Esophagus squamous epithelium (tissue), 5 donors: Measurements from ENCODE around the gene CAPRIN2. TPM values are rescaled to one million over a fixed set of nuclear protein-coding genes. Genes with fewer than 3 reads are reported as not detected.

Experiments used
- DNase-seq: peaks from one replicate; lab custom pipeline; 2025; lab: John Stamatoyannopoulos, UW
- H3K27ac ChIP-seq, 4 donors: fragments of 200-600 bp; sonication (generic); one replicate each; pipeline ENCODE4 v1.5.1; 2016 to 2019; ENCODE audit warnings: mild to moderate bottlenecking in 1 of 4
- H3K27me3 ChIP-seq, 4 donors: fragments of 200-600 bp; sonication (generic); 1 replicate in 3 of 4; 2 replicates in 1 of 4; pipeline versions ENCODE4 v1.5.1 to v1.6.0; 2017 to 2021; ENCODE audit warnings: antibody characterized with exemption in 1 of 4
- H3K36me3 ChIP-seq, 3 donors: fragments of 200-600 bp; sonication (generic); one replicate each; pipeline ENCODE4 v1.5.1; 2016 to 2019
- H3K4me1 ChIP-seq, 3 donors: fragments of 200-600 bp; sonication (generic); one replicate each; pipeline ENCODE4 v1.5.1; 2017 to 2019
- H3K4me3 ChIP-seq, 4 donors: fragments of 200-600 bp; sonication (generic); 1 replicate in 3 of 4; 2 replicates in 1 of 4; pipeline ENCODE4 v1.5.1; 2016 to 2019; ENCODE audit warnings: mild to moderate bottlenecking in 2 of 4, moderate library complexity in 1 of 4
- H3K9me3 ChIP-seq, 3 donors: fragments of 200-600 bp; sonication (generic); one replicate each; pipeline ENCODE4 v1.5.1; 2016 to 2019
- CTCF ChIP-seq, 6 experiments: fragments of 450-650 bp in 4 of 6; fragments of 200-600 bp in 2 of 6; sonication (generic) in 2 of 6; IDR thresholded peaks; one replicate each; pipeline ENCODE4 v1.5.1; 2016 to 2019; ENCODE audit warnings: antibody characterized with exemption in 6 of 6, mild to moderate bottlenecking in 4 of 6, moderate library complexity in 4 of 6
- POLR2A ChIP-seq, 4 donors: fragments of 450-650 bp; IDR thresholded peaks; one replicate each; pipeline ENCODE4 v1.6.1; 2017; ENCODE audit warnings: antibody characterized with exemption in 4 of 4, mild to moderate bottlenecking in 4 of 4, moderate library complexity in 3 of 4
- WGBS, 2 donors: methylation state at CpG; one replicate each; pipeline ENCODE4 v1.1.5; 2018; 5-methylcytosine and 5-hydroxymethylcytosine counted together
- intact Hi-C: fragments of 100-400 bp; cut with DNase I; formaldehyde crosslinking; loops from one replicate; pipeline ENCODE4 v1.15.0; 2022
- total RNA-seq, 4 donors: library from RNA; depleted of rRNA; stranded (reverse); fragments of >200 nt; gene quantifications; one replicate each; pipeline ENCODE4 v1.1.0, GENCODE V29; 2016
- donor health status: DM: yes; HTN: yes; CAD: no.

CAPRIN2 gene
- 10 to 100 TPM in 3 of 4 donors, 1 to 10 TPM in 1; 2.5 to 26.5 (median 15.2) TPM for total RNA-seq

DNA sequence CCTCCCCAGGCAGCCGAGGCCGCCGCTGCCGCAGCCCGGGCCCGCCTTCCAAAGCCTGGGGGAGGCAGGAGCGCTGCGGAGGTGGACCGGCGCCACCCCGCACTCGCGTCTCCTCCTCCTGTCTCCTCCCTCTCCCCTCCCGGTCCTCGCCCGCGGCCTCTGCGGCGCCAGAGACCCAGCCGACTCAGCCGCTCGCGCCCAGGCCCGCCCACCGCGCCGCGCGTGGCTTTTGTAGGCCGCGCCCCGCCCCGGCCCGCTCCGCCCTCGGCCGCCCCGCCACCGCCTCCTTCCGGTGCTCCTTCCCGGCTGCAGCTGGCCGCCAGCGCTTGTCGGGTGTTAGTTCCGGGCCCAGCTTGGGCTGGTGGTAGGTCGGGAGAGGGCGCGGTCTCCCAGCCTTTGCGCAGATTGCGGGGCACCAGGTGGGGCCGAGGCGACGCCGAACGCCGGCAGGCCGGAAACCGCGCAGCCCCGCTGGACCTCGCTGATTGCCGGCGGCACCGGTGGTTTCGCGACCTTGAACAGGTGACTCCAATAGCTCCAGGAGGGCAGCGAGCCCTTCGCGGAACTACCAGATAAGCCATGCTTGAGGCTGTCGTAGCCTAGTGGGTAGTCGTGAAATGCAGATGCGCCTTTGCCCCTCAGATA is at the start of gene CAPRIN2:
TSS of gene CAPRIN2 (minus strand) at position 202 of the 645 bp plus-strand sequence. CDS start 1,431 bp downstream, outside the sequence.
- H3K9me3 ChIP-seq, result no peaks in the 10 kb centered on the region
- peak; percentile 85 for DNase-seq
- H3K27ac ChIP-seq, result peak within 1 kb of the TSS; percentile 87 to 95 (median 93)
- 0% methylated on average over 1 of the region's 72 CpGs; no CpG with 5 or more reads in 1 of the 2 donors for WGBS, 2 donors
- peak within 1 kb of the TSS; percentile 61 to 98 (median 82) for H3K4me3 ChIP-seq
- peaks cover 8 to 25% (median 15%) of the 10 kb centered on the region in 3 donors for H3K4me1 ChIP-seq
- intact Hi-C loops, result loop anchor here (5.0 kb wide), 1 partner anchor 37 kb away; no protein-coding TSS in a partner anchor
- H3K36me3 ChIP-seq, result no peaks in the 10 kb centered on the region
- TF ChIP-seq CTCF (IDR thresholded peaks at IDR 0.05), result peak; percentile 20 to 57 (median 46)
- TF ChIP-seq POLR2A (IDR thresholded peaks at IDR 0.05), result peak in 3 of 4 donors; percentile 9 to 83 (median 80)
- no peaks in the 10 kb centered on the region for H3K27me3 ChIP-seq

GRCh38 chr12:30797689-30798088 is 42.9 kb upstream of the CAPRIN2 start:
- H3K27ac ChIP-seq, result no peak overlapping the region
- TF ChIP-seq POLR2A (IDR thresholded peaks at IDR 0.05) (no peak), CTCF (IDR thresholded peaks at IDR 0.05) (no peak)

GRCh38 chr12:30796891-30797371 is 42.2 kb upstream of the CAPRIN2 start:
- intact Hi-C loops, result no loop called here
- no peaks in the 10 kb centered on the region for H3K36me3 ChIP-seq
- no peak for DNase-seq
- WGBS, 2 donors, result 17 to 28% methylated on average over 15 to 22 of the region's 22 CpGs
- no peaks in the 10 kb centered on the region for H3K9me3 ChIP-seq
- TF ChIP-seq POLR2A (IDR thresholded peaks at IDR 0.05) (no peak), CTCF (IDR thresholded peaks at IDR 0.05) (no peak)
- H3K27me3 ChIP-seq, result peaks cover 0 to 19% (median 0%) of the 10 kb centered on the region in 4 donors
- peak overlapping the region in 1 of 4 donors; percentile 44 for H3K27ac ChIP-seq
- H3K4me1 ChIP-seq, result peaks cover 18 to 46% (median 22%) of the 10 kb centered on the region in 3 donors
- peak overlapping the region; percentile 54 to 76 (median 61) for H3K4me3 ChIP-seq

More at GRCh38 chr12:30797689-30798088, 42.9 kb upstream of the CAPRIN2 start:
- no peak for DNase-seq
- intact Hi-C loops, result no loop called here
- Histone ChIP-seq H3K4me3 (no peak overlapping the region), H3K9me3 (no peaks in the 10 kb centered on the region), H3K36me3 (no peaks in the 10 kb centered on the region), H3K4me1 (peaks cover 16 to 39% (median 18%) of the 10 kb centered on the region in 3 donors), H3K27me3 (peaks cover 0 to 19% (median 0%) of the 10 kb centered on the region in 4 donors)
- 81 to 98% methylated on average over 4 of the region's 4 CpGs for WGBS, 2 donors

DNA sequence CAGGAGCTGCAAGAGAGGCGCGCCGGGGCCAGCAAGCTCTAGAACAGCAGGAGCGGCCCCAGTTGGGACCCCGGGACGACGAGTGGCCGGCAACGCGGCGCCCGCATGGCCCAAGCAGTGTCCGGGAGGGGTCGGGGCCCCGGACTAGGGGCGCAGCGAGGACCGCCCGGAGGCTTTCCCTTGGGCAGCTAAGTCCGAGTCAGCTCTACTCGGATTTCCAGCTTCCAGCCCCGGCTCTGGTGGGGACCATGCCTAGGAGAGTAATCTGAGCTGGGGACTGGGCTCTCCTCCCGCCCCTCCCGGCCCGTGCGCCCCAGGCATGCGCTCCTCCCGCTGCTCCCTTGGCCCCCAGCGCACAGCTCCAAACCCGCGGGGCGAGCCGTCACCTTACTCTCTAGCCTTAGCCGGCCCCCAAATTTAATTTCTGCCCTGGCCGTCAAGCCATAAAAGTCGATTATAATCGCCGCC is 41.6 kb upstream of the CAPRIN2 start:
- WGBS, 2 donors, result 2 to 3% methylated on average over 10 to 11 of the region's 38 CpGs

More for the DNA sequence above, 41.6 kb upstream of the CAPRIN2 start:
- no peak for DNase-seq
- H3K4me1 ChIP-seq, result peaks cover 18 to 49% (median 22%) of the 10 kb centered on the region in 3 donors
- intact Hi-C loops, result no loop called here
- H3K4me3 ChIP-seq, result peak overlapping the region; percentile 54 to 76 (median 61)
- peaks cover 0 to 19% (median 0%) of the 10 kb centered on the region in 4 donors for H3K27me3 ChIP-seq
- H3K36me3 ChIP-seq, result no peaks in the 10 kb centered on the region
- peak overlapping the region; percentile 44 to 79 (median 66) for H3K27ac ChIP-seq
- H3K9me3 ChIP-seq, result no peaks in the 10 kb centered on the region
- TF ChIP-seq POLR2A (IDR thresholded peaks at IDR 0.05) (no peak), CTCF (IDR thresholded peaks at IDR 0.05) (peak in 1 of 6 experiments; percentile 42)
